Upper lobe of left lung (tissue), 6 donors: Measurements from ENCODE around the gene KCNJ10. TPM values are rescaled to one million over a fixed set of nuclear protein-coding genes. Genes with fewer than 3 reads are reported as not detected.

Experiments used
- ATAC-seq, 2 donors: fragments of 200-7000 bp; cut with Tn5 transposase; one replicate each; pipeline ENCODE4 v1.9.1; 2022; ENCODE audit warnings: mild to moderate bottlenecking in 2 of 2, moderate library complexity in 2 of 2; ENCODE audit not compliant: low FRiP score in 2 of 2
- DNase-seq, 2 donors: peaks; one replicate each; pipeline ENCODE4 v3.0.0-alpha.2; 2019 to 2020
- H3K27ac ChIP-seq, 4 donors: fragments of 200-600 bp; sonication (generic); one replicate each; pipeline ENCODE4 v1.5.1; 2016 to 2019
- H3K27me3 ChIP-seq, 4 donors: fragments of 200-600 bp; sonication (generic); one replicate each; pipeline ENCODE4 v1.5.1; 2017 to 2019
- H3K36me3 ChIP-seq, 4 donors: fragments of 200-600 bp; sonication (generic); one replicate each; pipeline ENCODE4 v1.5.1; 2016 to 2019
- H3K4me1 ChIP-seq, 4 donors: fragments of 200-600 bp; sonication (generic); one replicate each; pipeline ENCODE4 v1.5.1; 2018 to 2019
- H3K4me3 ChIP-seq, 4 donors: fragments of 200-600 bp; sonication (generic); one replicate each; pipeline ENCODE4 v1.5.1; 2017 to 2019; ENCODE audit warnings: mild to moderate bottlenecking in 2 of 4, moderate library complexity in 1 of 4
- H3K9me3 ChIP-seq, 4 donors: fragments of 200-600 bp; sonication (generic); one replicate each; pipeline ENCODE4 v1.5.1; 2018 to 2019
- CTCF ChIP-seq, 6 experiments: fragments of 450-650 bp in 4 of 6; fragments of 200-600 bp in 2 of 6; sonication (generic) in 2 of 6; IDR thresholded peaks; one replicate each; pipeline ENCODE4 v1.5.1; 2016 to 2019; ENCODE audit warnings: antibody characterized with exemption in 6 of 6
- EP300 ChIP-seq, 4 donors: sonication (generic); formaldehyde crosslinking; IDR thresholded peaks; one replicate each; pipeline ENCODE4 v1.5.1; 2017; ENCODE audit warnings: antibody characterized with exemption in 4 of 4, control low read depth in 2 of 4
- POLR2A ChIP-seq, 4 donors: fragments of 450-650 bp; IDR thresholded peaks; one replicate each; pipeline ENCODE4 v1.5.1; 2016 to 2017; ENCODE audit warnings: antibody characterized with exemption in 4 of 4, mild to moderate bottlenecking in 2 of 4
- POLR2AphosphoS5 ChIP-seq, 2 donors: sonication (generic); formaldehyde crosslinking; IDR thresholded peaks; one replicate each; pipeline ENCODE4 v1.5.1; 2017; ENCODE audit warnings: antibody characterized with exemption in 2 of 2
- WGBS, 2 donors: methylation state at CpG; one replicate each; pipeline ENCODE4 v1.1.5; 2017 to 2018; 5-methylcytosine and 5-hydroxymethylcytosine counted together
- total RNA-seq, 6 donors: library from RNA; depleted of rRNA in 4 of 6; stranded (reverse); fragments of >200 nt in 4 of 6; gene quantifications; one replicate each; pipeline versions ENCODE4 v1.1.0 to v1.2.1, GENCODE V29; 2016 to 2021
- donor health status: DM: no; HTN: no; CAD: no; lungs with moderate emphysema.
- donor health status: DM: no; HTN: yes; CAD: no; lungs with severe emphysema.

Gene KCNJ10
- total RNA-seq, 6 donors from 2014 or later = 0.11 TPM; not detected in 5

DNA sequence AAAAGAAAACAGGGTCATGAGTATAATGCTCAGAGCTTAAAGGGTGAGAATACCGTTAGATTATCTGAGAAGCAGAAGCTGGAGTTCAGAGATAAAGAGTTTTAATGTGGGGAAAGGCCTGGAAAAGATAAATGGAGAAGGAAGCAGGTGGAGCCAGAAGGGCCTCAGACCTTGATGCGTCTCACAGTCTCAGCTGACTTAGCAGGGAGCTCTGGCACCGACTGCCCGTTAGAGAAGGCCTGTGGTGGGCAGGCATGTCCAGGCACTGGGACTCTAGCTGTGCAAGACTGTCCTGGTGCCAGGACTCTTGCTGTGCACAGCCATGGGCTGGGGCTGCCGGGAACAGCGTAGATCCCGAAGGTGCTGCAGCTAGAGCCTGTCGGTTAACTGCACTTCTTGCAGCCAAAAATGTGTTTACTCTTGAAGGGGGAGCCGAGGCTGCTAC, 112.1 kb downstream of the KCNJ10 start:
- Histone ChIP-seq H3K4me1 (peaks cover 0 to 6% (median 0%) of the 10 kb centered on the region in 4 donors), H3K27ac (no peak overlapping the region), H3K4me3 (no peak overlapping the region), H3K36me3 (no peaks in the 10 kb centered on the region), H3K27me3 (no peaks in the 10 kb centered on the region), H3K9me3 (no peaks in the 10 kb centered on the region)
- DNase-seq (peak in 1 of 2 donors; percentile 22), ATAC-seq (no peak)
- no peak for TF ChIP-seq EP300 (IDR thresholded peaks at IDR 0.05)
- 57 to 68% methylated on average over 9 of the region's 9 CpGs for WGBS, 2 donors

DNA sequence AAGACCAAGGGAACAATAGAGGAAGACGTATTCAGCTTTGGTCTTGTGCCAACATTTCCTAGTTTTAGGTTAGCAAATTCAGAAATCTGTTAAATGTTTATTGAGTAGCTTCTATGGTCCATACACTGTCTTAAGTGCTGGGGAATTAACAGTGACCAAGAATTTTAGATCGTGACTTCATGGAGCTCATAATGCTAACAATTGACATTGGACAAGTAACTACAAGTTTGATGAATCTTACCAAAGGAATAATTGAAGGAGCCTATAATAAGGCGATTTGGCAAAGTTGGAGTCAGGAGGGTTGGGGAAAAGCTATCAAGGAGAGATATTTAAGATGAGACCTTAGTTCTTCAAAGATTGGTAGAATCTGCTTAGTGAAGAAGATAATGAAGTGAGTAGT, 114.5 kb downstream of the KCNJ10 start:
- WGBS, 2 donors = 86 to 87% methylated on average over 3 of the region's 3 CpGs
- Histone ChIP-seq H3K36me3 (no peaks in the 10 kb centered on the region), H3K27me3 (no peaks in the 10 kb centered on the region), H3K27ac (no peak overlapping the region), H3K4me3 (no peak overlapping the region), H3K9me3 (no peaks in the 10 kb centered on the region), H3K4me1 (peaks cover 0 to 6% (median 0%) of the 10 kb centered on the region in 4 donors)
- DNase-seq (no peak), ATAC-seq (no peak)
- TF ChIP-seq POLR2A (IDR thresholded peaks at IDR 0.05) = no peak

DNA sequence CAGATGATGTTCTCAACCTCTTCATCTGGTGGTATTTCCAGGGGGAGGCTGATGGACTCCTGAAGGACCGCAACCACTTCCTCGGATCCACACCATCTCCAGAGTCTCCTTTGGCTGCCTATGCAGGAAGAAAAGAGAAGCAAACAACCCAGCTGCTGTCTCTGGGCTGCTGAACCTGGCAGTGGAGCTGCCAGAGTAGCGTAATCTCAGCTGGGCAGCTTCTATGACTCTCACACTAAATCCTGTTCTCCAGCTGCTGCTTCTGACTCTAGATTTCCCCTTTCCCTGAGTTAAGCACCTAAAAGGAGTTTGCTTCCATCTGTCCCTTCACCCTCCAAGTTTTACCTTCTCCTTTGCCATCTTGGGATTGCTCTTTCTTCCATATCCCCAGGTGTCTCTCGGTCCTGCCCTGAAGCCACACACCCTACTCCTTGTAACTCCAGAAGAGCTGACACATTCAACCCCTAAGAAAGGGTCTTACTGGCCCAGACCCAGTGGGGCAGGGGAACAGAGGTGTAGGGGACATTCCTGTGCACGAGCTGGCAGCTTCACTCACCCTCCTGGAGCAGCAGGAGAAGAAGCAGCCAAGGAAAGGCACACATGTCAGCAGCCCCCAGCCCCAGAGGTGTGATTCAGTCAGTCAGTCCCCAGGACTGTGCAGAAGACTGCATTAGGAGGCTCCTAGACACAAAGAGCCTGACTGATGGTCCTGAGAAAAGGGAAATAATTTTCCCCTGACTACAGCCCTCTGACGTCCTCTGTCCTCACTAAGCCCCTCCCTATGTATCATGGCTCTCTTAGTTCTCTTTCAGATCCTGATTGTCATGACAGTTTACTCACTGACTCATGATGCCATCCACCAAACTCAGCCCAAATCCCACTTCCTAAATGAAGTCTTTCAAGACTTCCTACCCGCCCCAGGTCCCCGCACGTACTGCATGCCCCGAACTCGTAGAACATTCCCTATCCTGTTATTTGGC, 116.1 kb downstream of the KCNJ10 start, which contains the start of gene SLAMF9:
SLAMF9 (minus strand) TSS at position 702 of the 980 bp plus-strand sequence; CDS start at position 602, 100 bp downstream.
- ATAC-seq (peak in 1 of 2 donors; percentile 76), DNase-seq (peak in 1 of 2 donors; percentile 25)
- 58 to 60% methylated on average over 10 to 11 of the region's 11 CpGs for WGBS, 2 donors

DNA sequence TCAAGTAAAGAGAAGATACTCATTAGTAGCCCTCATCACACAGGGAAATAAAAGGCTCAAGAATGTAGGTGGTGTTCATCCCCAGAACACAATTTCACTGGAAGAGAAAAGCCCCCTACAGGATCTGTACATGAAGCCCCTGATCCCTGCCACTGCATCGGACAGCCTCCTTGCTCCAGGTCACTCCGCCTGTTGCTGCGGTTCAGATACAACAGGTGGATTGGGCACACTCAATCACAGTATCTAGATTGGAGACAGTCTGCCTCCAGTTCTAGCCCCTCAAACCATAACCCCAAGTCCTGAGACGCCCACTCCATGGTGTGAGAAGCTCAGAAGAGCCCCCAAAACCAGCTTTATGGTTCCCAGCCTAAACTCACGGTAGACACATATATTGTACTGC, 117.0 kb downstream of the KCNJ10 start:
- no peaks in the 10 kb centered on the region for H3K36me3 ChIP-seq
- peak in 1 of 2 donors; percentile 5 for DNase-seq
- 89 to 92% methylated on average over 5 of the region's 5 CpGs for WGBS, 2 donors
- H3K4me3 ChIP-seq = no peak overlapping the region
- H3K9me3 ChIP-seq = no peaks in the 10 kb centered on the region
- no peaks in the 10 kb centered on the region for H3K27me3 ChIP-seq
- no peak for ATAC-seq
- H3K27ac ChIP-seq = no peak overlapping the region
- peaks cover 0 to 6% (median 2%) of the 10 kb centered on the region in 4 donors for H3K4me1 ChIP-seq
- no peak for TF ChIP-seq POLR2A (IDR thresholded peaks at IDR 0.05)
- no peak for TF ChIP-seq POLR2AphosphoS5 (IDR thresholded peaks at IDR 0.05)
- no peak for TF ChIP-seq EP300 (IDR thresholded peaks at IDR 0.05)
- TF ChIP-seq CTCF (IDR thresholded peaks at IDR 0.05) = no peak

More for the DNA sequence above, 116.1 kb downstream of the KCNJ10 start, which contains the start of gene SLAMF9:
- Histone ChIP-seq H3K27ac (peak within 1 kb of the TSS in 1 of 4 donors; percentile 14), H3K27me3 (no peaks in the 10 kb centered on the region), H3K4me1 (peaks cover 0 to 6% (median 2%) of the 10 kb centered on the region in 4 donors), H3K36me3 (no peaks in the 10 kb centered on the region), H3K9me3 (no peaks in the 10 kb centered on the region), H3K4me3 (no peak within 1 kb of the TSS)
- TF ChIP-seq EP300 (IDR thresholded peaks at IDR 0.05) = no peak
- TF ChIP-seq CTCF (IDR thresholded peaks at IDR 0.05) = no peak
- no peak for TF ChIP-seq POLR2A (IDR thresholded peaks at IDR 0.05)
- TF ChIP-seq POLR2AphosphoS5 (IDR thresholded peaks at IDR 0.05) = no peak

- Histone ChIP-seq H3K27me3 (no peaks in the 10 kb centered on the region), H3K4me3 (no peak overlapping the region), H3K36me3 (no peaks in the 10 kb centered on the region), H3K4me1 (peaks cover 0 to 6% (median 2%) of the 10 kb centered on the region in 4 donors), H3K9me3 (no peaks in the 10 kb centered on the region), H3K27ac (no peak overlapping the region)
- TF ChIP-seq POLR2AphosphoS5 (IDR thresholded peaks at IDR 0.05) (no peak), EP300 (IDR thresholded peaks at IDR 0.05) (no peak)
- 65 to 79% methylated on average over 1 of the region's 1 CpG for WGBS, 2 donors
- peak in 1 of 2 donors; percentile 26 for ATAC-seq
- no peak for DNase-seq
Observed at GRCh38 chr1:159951551-159951950, 118.4 kb downstream of the KCNJ10 start.

DNA sequence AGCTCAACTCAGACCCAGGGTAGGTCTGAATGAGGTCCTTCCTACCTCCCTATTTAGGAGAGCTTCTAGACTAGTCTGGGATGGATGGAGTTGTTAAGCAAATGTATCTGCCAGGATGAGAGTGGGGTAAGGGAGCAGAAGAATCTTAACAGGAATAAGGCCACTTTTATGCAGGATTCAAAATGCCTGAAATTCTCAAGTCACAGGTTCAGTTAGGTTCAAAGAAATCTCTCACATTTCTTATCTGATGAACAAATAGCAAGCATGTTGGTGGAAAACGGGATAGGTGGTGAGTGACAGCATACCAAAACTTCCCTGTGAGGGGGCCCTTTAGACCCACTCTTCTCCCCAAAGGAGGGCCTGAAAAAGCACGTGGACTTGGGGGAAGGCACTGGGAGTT, 118.9 kb downstream of the KCNJ10 start:
- H3K4me1 ChIP-seq = peaks cover 0 to 11% (median 6%) of the 10 kb centered on the region in 4 donors
- H3K4me3 ChIP-seq = no peak overlapping the region
- no peak for DNase-seq
- no peaks in the 10 kb centered on the region for H3K27me3 ChIP-seq
- H3K36me3 ChIP-seq = no peaks in the 10 kb centered on the region
- ATAC-seq = no peak
- no peaks in the 10 kb centered on the region for H3K9me3 ChIP-seq
- 53 to 62% methylated on average over 2 of the region's 2 CpGs for WGBS, 2 donors
- H3K27ac ChIP-seq = no peak overlapping the region
- TF ChIP-seq CTCF (IDR thresholded peaks at IDR 0.05) (no peak), POLR2AphosphoS5 (IDR thresholded peaks at IDR 0.05) (no peak), POLR2A (IDR thresholded peaks at IDR 0.05) (no peak), EP300 (IDR thresholded peaks at IDR 0.05) (no peak)
